ENCODE data around the gene RNASE8.

DNA sequence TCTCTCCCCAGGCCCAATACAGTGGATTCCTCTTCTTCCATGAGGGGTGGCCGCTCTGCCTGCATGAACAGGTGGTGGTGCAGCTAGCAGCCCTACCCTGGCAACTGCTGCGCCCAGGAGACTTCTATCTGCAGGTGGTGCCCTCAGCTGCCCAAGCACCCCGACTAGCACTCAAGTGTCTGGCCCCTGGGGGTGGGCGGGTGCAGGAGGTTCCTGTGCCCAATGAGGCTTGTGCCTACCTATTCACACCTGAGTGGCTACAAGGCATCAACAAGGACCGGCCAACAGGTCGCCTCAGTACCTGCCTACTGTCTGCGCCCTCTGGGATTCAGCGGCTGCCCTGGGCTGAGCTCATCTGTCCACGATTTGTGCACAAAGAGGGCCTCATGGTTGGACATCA lies 16.3 kb downstream of the RNASE8 start:
- TF ChIP-seq, protein P1, sequence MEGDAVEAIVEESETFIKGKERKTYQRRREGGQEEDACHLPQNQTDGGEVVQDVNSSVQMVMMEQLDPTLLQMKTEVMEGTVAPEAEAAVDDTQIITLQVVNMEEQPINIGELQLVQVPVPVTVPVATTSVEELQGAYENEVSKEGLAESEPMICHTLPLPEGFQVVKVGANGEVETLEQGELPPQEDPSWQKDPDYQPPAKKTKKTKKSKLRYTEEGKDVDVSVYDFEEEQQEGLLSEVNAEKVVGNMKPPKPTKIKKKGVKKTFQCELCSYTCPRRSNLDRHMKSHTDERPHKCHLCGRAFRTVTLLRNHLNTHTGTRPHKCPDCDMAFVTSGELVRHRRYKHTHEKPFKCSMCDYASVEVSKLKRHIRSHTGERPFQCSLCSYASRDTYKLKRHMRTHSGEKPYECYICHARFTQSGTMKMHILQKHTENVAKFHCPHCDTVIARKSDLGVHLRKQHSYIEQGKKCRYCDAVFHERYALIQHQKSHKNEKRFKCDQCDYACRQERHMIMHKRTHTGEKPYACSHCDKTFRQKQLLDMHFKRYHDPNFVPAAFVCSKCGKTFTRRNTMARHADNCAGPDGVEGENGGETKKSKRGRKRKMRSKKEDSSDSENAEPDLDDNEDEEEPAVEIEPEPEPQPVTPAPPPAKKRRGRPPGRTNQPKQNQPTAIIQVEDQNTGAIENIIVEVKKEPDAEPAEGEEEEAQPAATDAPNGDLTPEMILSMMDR (conservative IDR thresholded peaks at IDR 0.05; ENCODE audit: low read depth, low read length): no peak
- no peak for TF ChIP-seq EZH2 (IDR thresholded peaks at IDR 0.05; ENCODE audit: low read length, unreplicated experiment)

All from PC-3 (cell line).